Measurements from ENCODE around the gene INMT. TPM values are rescaled to one million over a fixed set of nuclear protein-coding genes. Genes with fewer than 3 reads are reported as not detected.

INMT gene
- 4.5 and 7.0 TPM in 2 replicates for total RNA-seq

DNA sequence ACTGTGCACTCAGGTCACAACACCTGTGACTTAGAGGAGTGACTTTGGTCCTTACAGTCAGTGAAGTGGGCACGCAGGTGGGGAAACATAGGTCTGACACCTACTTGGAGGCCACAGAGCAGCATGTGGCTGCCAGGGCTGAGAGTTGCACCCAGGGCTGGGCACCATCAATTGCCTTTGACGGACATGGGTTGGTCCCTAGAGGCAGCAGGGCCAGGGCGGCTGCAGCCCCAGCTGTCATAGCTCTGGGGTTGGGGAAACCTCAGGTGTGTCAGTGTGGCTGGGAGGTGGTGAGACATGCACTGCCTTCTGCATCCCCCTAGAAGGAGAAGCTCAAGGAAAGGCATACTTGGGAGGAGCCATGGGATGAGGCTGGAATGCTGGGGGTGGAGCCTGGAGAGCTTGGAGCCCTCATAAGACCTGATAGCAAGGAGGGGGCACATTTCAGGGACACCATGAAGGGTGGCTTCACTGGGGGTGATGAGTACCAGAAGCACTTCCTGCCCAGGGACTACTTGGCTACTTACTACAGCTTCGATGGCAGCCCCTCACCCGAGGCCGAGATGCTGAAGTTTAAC is at the start of gene INMT:
INMT (plus strand) TSS at position 440 of the 578 bp plus-strand sequence; CDS start at position 456, 16 bp downstream.

DNA sequence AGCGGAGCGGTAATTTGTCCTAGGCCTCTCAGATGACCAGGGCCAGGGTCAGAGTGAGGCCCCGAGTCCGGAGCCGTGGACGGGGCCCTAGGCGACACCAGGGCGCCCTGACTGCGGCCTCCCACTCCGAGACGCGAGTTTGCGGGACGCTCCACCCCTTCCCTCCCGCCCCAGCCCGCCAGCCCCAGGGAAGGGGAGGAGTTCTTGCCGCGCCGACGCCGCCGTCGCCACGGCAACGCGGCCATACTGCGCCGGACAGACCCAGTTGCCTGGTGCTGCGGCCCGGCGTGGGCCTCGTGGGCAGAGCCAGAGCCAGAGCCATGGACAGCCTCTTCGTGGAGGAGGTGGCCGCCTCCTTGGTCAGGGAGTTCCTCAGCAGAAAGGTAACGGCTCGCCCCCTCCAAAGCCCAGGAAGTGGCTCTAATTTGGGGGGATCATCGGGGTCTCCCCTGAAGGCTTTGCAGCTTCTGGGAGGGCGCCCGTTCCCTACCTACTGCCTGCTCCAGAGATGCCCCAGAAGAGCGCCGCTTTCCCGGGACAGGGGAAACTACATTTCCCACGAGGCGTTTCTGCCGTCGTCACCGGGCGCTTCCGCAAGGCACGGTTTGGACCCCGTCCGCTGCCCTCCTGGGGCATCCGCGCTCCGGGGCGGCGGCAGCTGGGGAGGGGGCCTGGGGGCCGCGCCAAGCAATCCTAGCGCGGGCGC is 19.4 kb downstream of the INMT start, which contains the start of gene MINDY4:
MINDY4 (plus strand) TSS at position 244 of the 706 bp plus-strand sequence; CDS start at position 321, 77 bp downstream.

Other genes starting within 250 kb of the INMT start
- gene GGCT, start 247.3 kb upstream of the INMT start, total RNA-seq = 24.6 and 31.6 TPM in 2 replicates
- 257 and 270 TPM in 2 replicates for gene GARS1, start 157.3 kb upstream of the INMT start, total RNA-seq
- gene CRHR2, start 69.7 kb upstream of the INMT start, total RNA-seq = not detected in 2 replicates
- gene MINDY4, start 19.3 kb downstream of the INMT start, total RNA-seq = 14.7 and 17.0 TPM in 2 replicates
- gene AQP1, start 159.7 kb downstream of the INMT start, total RNA-seq = 1.6 and 11.4 TPM in 2 replicates
- not detected in 2 replicates for gene GHRHR, start 211.8 kb downstream of the INMT start, total RNA-seq